Kidney epithelial cell (primary cell): ENCODE measurements around the gene SCUBE1. TPM values are rescaled to one million over a fixed set of nuclear protein-coding genes. Genes with fewer than 3 reads are reported as not detected.

ENCODE experiments used
- DNase-seq: peaks from one replicate; pipeline ENCODE4 v3.0.0-alpha.2; 2010; ENCODE audit warnings: low read depth
- H3K27me3 ChIP-seq: 2 replicates; pipeline ENCODE4 v1.6.0; 2011; ENCODE audit warnings: low read length; ENCODE audit not compliant: control insufficient read depth, insufficient read depth
- H3K36me3 ChIP-seq: 2 replicates; pipeline ENCODE4 v1.5.1; 2011; ENCODE audit warnings: low read length; ENCODE audit not compliant: control insufficient read depth, insufficient read depth
- H3K4me3 ChIP-seq: 2 replicates; pipeline ENCODE4 v1.5.1; 2011; ENCODE audit warnings: low read depth, mild to moderate bottlenecking, control low read depth, low read length
- CTCF ChIP-seq: IDR thresholded peaks from 2 replicates; pipeline ENCODE4 v1.5.1; 2011; ENCODE audit warnings: mild to moderate bottlenecking, moderate library complexity, low read length, control low read depth, inconsistent platforms; ENCODE audit not compliant: insufficient read depth, poor library complexity, severe bottlenecking
- total RNA-seq: library from RNA; depleted of rRNA; stranded (reverse); fragments of >200 nt; gene quantifications from 2 replicates; pipeline ENCODE4 v1.2.3, GENCODE V29; 2015

SCUBE1 gene
- total RNA-seq, 1 donor from 2014 or later: 0.04 TPM

- Histone ChIP-seq H3K4me3 (no peak overlapping the region), H3K27me3 (peaks cover 25% of the 10 kb centered on the region), H3K36me3 (no peaks in the 10 kb centered on the region)
- no peak for DNase-seq
- TF ChIP-seq CTCF: no peak
Measured at GRCh38 chr22:43230571-43230970, 112.6 kb downstream of the SCUBE1 start.

- DNase-seq: no peak
- Histone ChIP-seq H3K36me3 (no peaks in the 10 kb centered on the region), H3K27me3 (peaks cover 22% of the 10 kb centered on the region), H3K4me3 (no peak overlapping the region)
- TF ChIP-seq CTCF: no peak
Measured at GRCh38 chr22:43228863-43229262, 114.3 kb downstream of the SCUBE1 start.

GRCh38 chr22:43228330-43228729 is 114.8 kb downstream of the SCUBE1 start:
- peaks cover 22% of the 10 kb centered on the region for H3K27me3 ChIP-seq
- TF ChIP-seq CTCF: peak; percentile 62
- no peak for DNase-seq

GRCh38 chr22:43227239-43227630 is 115.9 kb downstream of the SCUBE1 start:
- no peak overlapping the region for H3K4me3 ChIP-seq
- TF ChIP-seq CTCF: no peak
- peaks cover 20% of the 10 kb centered on the region for H3K27me3 ChIP-seq
- no peaks in the 10 kb centered on the region for H3K36me3 ChIP-seq
- no peak for DNase-seq

More at GRCh38 chr22:43228330-43228729, 114.8 kb downstream of the SCUBE1 start:
- no peak overlapping the region for H3K4me3 ChIP-seq
- no peaks in the 10 kb centered on the region for H3K36me3 ChIP-seq

- TF ChIP-seq CTCF: no peak
- Histone ChIP-seq H3K27me3 (peaks cover 14% of the 10 kb centered on the region), H3K4me3 (no peak overlapping the region), H3K36me3 (no peaks in the 10 kb centered on the region)
- DNase-seq: no peak
Measured at GRCh38 chr22:43226377-43227238, 116.6 kb downstream of the SCUBE1 start.
